Measurements from ENCODE around the gene MDH1B.

The MDH1B gene

DNA sequence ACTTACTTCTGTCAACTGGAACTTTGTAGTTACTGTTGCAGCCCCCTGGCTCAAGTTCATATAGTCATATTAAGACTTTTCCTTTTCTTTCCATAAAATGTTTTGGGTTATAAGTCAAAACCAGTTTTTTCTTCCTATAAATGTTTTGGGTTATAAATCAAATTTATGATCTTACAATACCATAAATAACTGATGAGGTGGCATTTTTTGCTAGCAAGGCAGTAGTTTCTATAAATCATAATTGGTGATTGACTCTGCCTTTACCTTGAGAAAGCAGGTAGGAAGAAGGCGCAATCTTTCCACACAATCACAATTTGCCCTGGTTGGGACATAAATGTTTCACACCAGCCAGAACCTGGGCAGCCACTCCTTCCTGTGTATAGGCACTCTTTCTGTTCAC is 41.8 kb downstream of the MDH1B start:
- no peaks in the 10 kb centered on the region for H3K36me3 ChIP-seq (ENCODE audit: insufficient read depth, low read length)
- H3F3A ChIP-seq (ENCODE audit: low read depth) = no peaks in the 10 kb centered on the region
- no peaks in the 10 kb centered on the region for H3K79me2 ChIP-seq (ENCODE audit: insufficient read depth, low read length)
- no peaks in the 10 kb centered on the region for H3K4me1 ChIP-seq (ENCODE audit: insufficient read depth, low read length, poor library complexity, severe bottlenecking)
- no peak for TF ChIP-seq EZH2phosphoT487 (IDR thresholded peaks at IDR 0.05; ENCODE audit: borderline replicate concordance)
- TF ChIP-seq, protein P1, sequence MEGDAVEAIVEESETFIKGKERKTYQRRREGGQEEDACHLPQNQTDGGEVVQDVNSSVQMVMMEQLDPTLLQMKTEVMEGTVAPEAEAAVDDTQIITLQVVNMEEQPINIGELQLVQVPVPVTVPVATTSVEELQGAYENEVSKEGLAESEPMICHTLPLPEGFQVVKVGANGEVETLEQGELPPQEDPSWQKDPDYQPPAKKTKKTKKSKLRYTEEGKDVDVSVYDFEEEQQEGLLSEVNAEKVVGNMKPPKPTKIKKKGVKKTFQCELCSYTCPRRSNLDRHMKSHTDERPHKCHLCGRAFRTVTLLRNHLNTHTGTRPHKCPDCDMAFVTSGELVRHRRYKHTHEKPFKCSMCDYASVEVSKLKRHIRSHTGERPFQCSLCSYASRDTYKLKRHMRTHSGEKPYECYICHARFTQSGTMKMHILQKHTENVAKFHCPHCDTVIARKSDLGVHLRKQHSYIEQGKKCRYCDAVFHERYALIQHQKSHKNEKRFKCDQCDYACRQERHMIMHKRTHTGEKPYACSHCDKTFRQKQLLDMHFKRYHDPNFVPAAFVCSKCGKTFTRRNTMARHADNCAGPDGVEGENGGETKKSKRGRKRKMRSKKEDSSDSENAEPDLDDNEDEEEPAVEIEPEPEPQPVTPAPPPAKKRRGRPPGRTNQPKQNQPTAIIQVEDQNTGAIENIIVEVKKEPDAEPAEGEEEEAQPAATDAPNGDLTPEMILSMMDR (conservative IDR thresholded peaks at IDR 0.05; ENCODE audit: low read length) = no peak
- H3K4me3 ChIP-seq (ENCODE audit: low read length, poor library complexity, severe bottlenecking) = no peak overlapping the region
- H3K9ac ChIP-seq (ENCODE audit: low read depth, low read length, poor library complexity, severe bottlenecking) = no peak overlapping the region
- no peak overlapping the region for H2AFZ ChIP-seq (ENCODE audit: low read length)
- no peaks in the 10 kb centered on the region for H3K27me3 ChIP-seq (ENCODE audit: insufficient read depth, low read length, poor library complexity, severe bottlenecking)
- H4K20me1 ChIP-seq (ENCODE audit: insufficient read depth, low read length, poor library complexity, severe bottlenecking) = no peaks in the 10 kb centered on the region
- H3K9me2 ChIP-seq (replicated peaks; ENCODE audit: low read depth, low read length) = no peaks in the 10 kb centered on the region
- no peak overlapping the region for H3K4me2 ChIP-seq (ENCODE audit: low read depth, low read length, poor library complexity, severe bottlenecking)
- no peaks in the 10 kb centered on the region for H3K9me3 ChIP-seq (ENCODE audit: insufficient read depth, low read depth, low read length)

DNA sequence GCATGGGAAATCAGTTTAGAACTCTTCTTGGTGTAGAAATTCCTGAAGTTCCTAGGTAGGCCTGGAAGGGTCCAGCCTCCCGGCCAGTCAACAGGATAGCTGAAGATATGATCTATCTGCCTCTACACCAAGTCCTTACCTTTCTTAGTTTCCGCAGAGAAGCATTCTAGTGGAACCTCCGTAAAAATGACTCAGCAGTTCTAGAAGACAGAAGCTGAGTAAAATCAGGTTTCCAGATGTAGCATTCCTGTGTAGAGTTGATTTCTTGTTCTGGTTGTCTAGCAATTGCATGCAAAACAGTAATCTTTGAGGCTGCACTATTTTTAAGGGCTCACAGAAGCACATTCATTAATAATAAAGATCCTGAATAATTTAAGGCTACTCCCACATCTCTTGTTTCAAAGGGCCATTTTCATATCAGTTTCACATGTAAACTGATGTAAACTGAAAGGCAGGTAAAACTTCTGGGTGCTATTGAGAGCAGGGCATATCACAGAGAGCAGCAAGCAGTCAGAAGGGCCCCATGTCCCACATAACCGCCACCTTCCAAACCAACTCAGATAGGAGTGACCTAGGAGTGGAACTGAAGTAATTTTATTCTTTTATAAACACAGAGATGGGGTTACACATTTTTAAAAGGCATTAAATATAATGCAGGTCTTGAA is 43.7 kb downstream of the MDH1B start:
- no peaks in the 10 kb centered on the region for H3K79me2 ChIP-seq (ENCODE audit: insufficient read depth, low read length)
- no peaks in the 10 kb centered on the region for H3K4me1 ChIP-seq (ENCODE audit: insufficient read depth, low read length, poor library complexity, severe bottlenecking)
- no peaks in the 10 kb centered on the region for H4K20me1 ChIP-seq (ENCODE audit: insufficient read depth, low read length, poor library complexity, severe bottlenecking)

DNA sequence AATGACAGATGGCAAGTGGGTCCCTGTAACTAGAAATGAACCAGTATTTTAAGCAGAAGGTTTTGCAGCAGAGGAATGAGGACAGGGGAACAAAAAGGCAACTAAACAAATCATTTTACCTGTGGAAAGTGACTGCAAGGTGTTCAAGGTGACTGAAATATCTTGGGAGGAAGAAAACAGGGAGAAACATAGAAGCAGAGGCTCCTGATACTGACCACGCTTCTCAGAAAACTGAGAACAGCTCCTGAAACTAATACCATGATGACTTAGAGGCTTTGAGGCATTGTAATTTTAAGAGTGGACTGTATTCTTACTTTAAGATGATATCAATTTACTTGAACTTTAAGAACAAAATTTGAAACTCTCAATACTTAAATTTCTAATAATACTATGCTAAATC is 46.8 kb downstream of the MDH1B start, which contains the start of gene DYTN:
DYTN (minus strand) TSS at position 101 of the 400 bp plus-strand sequence. CDS start 117 bp downstream, outside the sequence.
- Histone ChIP-seq H3K4me2 (ENCODE audit: low read depth, low read length, poor library complexity, severe bottlenecking) (no peak within 1 kb of the TSS), H2AFZ (ENCODE audit: low read length) (no peak within 1 kb of the TSS), H4K20me1 (ENCODE audit: insufficient read depth, low read length, poor library complexity, severe bottlenecking) (no peaks in the 10 kb centered on the region), H3K27me3 (ENCODE audit: insufficient read depth, low read length, poor library complexity, severe bottlenecking) (no peaks in the 10 kb centered on the region), H3K9me2 (replicated peaks; ENCODE audit: low read depth, low read length) (no peaks in the 10 kb centered on the region), H3K9me3 (ENCODE audit: insufficient read depth, low read depth, low read length) (no peaks in the 10 kb centered on the region), H3K4me1 (ENCODE audit: insufficient read depth, low read length, poor library complexity, severe bottlenecking) (peaks cover 4% of the 10 kb centered on the region), H3K79me2 (ENCODE audit: insufficient read depth, low read length) (no peaks in the 10 kb centered on the region), H3K9ac (ENCODE audit: low read depth, low read length, poor library complexity, severe bottlenecking) (no peak within 1 kb of the TSS), H3F3A (ENCODE audit: low read depth) (no peaks in the 10 kb centered on the region), H3K36me3 (ENCODE audit: insufficient read depth, low read length) (no peaks in the 10 kb centered on the region), H3K4me3 (ENCODE audit: low read length, poor library complexity, severe bottlenecking) (no peak within 1 kb of the TSS)
- TF ChIP-seq EZH2phosphoT487 (IDR thresholded peaks at IDR 0.05; ENCODE audit: borderline replicate concordance) = no peak
- TF ChIP-seq, protein P1 (conservative IDR thresholded peaks at IDR 0.05; ENCODE audit: low read length) = no peak

More for the DNA sequence above, 43.7 kb downstream of the MDH1B start:
- Histone ChIP-seq H3K4me2 (ENCODE audit: low read depth, low read length, poor library complexity, severe bottlenecking) (no peak overlapping the region), H3K9ac (ENCODE audit: low read depth, low read length, poor library complexity, severe bottlenecking) (no peak overlapping the region), H3K9me3 (ENCODE audit: insufficient read depth, low read depth, low read length) (no peaks in the 10 kb centered on the region), H3K4me3 (ENCODE audit: low read length, poor library complexity, severe bottlenecking) (no peak overlapping the region), H3K27me3 (ENCODE audit: insufficient read depth, low read length, poor library complexity, severe bottlenecking) (no peaks in the 10 kb centered on the region), H2AFZ (ENCODE audit: low read length) (no peak overlapping the region), H3K9me2 (replicated peaks; ENCODE audit: low read depth, low read length) (no peaks in the 10 kb centered on the region), H3F3A (ENCODE audit: low read depth) (no peaks in the 10 kb centered on the region), H3K36me3 (ENCODE audit: insufficient read depth, low read length) (no peaks in the 10 kb centered on the region)
- TF ChIP-seq, protein P1 (conservative IDR thresholded peaks at IDR 0.05; ENCODE audit: low read length) = no peak
- TF ChIP-seq EZH2phosphoT487 (IDR thresholded peaks at IDR 0.05; ENCODE audit: borderline replicate concordance) = no peak
